HG03108 (cell line): ENCODE data around the gene PRKCQ.

ENCODE experiments used
- ATAC-seq: cut with Tn5 transposase; IDR thresholded peaks from one replicate; pipeline ENCODE4 v1.9.1; 2021; ENCODE audit warnings: moderate library complexity; ENCODE audit not compliant: unreplicated experiment

Gene PRKCQ

DNA sequence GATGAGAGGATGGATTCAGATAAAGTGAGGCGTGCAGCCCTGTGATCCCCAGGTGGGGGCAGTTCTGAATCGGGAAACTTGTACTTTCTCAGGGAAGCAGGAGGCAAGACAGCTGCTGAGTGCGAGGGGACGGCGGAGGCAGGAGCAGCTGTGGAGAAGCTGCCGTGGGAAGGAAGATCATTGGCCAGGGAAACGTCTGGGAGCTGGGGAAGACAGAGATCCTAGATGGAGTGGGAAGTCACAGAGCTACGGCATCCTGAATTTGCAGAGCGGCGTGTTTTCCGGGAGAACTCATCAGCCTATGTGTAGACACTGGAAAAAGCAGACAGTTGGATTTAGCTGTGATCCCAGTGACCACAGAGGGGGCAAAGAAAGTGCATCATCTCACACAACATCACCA is 9.2 kb downstream of the PRKCQ start:
- ATAC-seq, result no peak

DNA sequence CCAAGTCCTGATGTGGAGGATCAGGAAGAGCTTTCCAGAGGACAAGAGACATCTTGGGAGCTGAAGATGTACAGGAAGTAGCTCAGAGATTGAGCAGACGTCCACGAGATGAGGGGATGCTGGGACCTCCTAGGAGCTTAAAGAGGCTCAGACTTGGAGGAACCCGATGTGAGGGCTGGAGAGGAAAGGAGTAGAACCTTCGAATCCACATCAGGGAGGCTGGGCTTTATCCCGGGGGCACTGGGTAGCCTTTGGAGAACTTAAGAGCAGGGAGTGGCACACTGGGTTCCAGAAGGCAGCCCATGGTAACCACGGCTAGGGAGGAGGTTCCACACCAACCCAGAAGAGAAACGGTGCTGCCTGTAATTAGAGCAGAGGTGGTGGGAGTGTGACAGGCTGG is 10.8 kb downstream of the PRKCQ start:
- no peak for ATAC-seq

DNA sequence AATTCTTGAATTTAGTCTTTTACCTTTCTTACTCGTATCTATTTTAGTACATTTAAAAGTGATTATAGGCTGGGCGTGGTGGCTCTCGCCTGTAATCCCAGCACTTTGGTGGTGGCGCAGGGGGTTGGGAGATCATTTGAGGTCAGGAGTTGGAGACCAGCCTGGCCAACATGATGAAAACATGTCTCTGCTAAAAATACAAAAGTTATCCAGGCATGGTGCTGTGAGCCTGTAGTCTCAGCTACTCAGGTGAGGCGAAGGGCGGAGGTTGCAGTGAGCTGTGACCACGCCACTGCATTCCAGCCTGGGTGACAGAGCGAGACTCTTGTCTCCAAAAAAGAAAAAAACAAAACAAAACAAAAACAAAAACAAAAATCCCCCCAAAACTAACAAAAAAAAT is 12.2 kb downstream of the PRKCQ start:
- no peak for ATAC-seq

DNA sequence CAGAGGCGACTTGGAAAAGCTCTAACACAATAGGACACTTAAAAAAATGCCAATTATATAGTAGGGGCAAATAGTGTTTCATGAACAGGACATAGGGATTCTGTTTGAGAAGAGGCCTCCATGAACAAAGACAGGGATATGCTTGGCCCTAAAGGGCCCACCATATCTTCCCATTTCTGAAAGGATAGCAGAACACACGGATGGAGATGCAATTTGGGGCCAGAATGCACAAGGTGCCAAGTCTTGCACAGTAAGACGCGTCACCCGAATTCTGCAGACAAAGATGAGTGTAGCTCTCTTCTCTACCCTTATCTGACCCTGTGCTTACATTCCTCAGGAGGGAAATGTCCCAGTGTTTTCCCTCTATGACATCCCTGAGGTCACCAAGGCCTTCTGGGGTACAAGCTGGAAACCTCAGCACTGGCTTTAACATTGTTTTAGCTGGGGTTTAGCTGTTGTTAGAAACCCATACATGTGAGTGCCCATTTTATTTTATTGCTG is 12.8 kb downstream of the PRKCQ start:
- no peak for ATAC-seq

DNA sequence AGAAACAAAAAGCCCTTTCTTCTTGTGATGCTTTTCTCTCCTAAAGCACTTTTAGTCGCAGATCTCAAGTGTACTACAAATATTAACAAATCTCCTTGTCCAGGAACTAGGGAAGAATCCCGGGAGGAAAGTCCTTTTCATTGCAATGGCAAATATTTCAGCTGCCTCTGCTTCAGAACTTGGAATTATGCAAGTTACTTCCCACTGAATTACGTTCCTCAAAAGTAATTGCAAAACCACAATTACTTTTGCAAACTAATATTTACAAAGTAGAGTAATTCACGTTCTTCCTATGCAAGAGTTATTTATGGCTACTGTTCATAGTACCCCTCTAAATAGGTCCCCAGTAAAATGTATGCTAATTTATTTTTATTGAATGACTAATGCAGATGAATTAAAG is 14.5 kb downstream of the PRKCQ start:
- ATAC-seq, result no peak

DNA sequence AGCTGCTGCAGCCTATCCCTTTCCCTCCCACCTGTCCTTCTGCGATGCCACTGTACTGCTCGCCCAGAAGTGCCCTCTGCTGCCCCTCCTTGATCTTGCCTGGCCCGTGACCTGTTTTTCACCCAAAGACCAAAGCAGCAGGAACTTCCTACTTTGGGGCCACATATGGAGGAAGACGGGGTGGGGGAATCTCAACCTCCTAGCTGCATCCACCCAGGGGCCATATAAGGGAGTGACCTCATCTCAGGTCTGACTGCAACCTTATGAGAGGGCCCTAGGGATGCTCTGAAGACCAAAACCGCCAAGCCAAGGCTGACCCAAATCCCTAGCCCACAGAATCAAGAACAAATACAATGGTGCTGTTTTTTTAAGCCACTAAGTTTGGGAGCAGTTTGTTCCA is 15.7 kb downstream of the PRKCQ start:
- ATAC-seq, result no peak

DNA sequence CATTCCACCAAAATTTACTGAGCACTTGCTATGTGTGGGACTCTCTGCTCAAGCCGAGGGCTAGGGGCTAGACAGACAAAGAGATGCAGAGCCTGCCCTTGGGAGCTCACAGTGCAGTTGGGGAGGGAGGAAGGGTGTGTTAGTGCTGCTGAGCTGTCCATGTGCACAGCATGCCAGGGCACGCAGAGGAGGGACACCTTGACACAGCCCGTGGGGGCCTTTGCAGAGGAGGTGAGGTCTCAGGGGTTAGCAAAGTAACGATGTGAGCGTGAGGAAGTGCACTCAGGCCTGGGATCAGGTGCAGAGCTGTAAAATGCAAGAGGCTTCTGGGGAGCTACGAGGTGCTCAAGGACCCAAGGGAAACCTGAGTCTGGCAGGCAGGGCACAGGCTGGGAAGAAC is 16.3 kb downstream of the PRKCQ start:
- ATAC-seq, result no peak

DNA sequence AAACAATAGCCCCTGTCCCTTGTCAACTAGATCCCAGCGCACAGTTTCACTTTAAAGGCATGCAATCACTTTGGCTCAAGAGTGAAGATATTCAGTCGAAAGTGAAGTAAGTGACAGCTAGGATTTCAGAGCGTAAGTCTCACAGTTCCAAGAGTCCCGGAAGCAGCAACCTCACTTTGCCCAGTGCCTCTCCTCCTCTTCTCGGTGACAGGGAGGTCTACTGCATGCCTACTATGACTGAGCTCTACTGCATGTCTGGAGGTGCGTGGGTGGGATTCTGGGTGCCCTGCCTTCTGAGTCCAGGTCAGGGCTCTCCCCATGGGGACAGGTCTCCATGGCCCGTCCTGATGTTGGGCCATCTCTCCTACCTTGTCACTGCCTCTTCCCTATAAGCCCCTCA is 17.0 kb downstream of the PRKCQ start:
- ATAC-seq, result no peak

DNA sequence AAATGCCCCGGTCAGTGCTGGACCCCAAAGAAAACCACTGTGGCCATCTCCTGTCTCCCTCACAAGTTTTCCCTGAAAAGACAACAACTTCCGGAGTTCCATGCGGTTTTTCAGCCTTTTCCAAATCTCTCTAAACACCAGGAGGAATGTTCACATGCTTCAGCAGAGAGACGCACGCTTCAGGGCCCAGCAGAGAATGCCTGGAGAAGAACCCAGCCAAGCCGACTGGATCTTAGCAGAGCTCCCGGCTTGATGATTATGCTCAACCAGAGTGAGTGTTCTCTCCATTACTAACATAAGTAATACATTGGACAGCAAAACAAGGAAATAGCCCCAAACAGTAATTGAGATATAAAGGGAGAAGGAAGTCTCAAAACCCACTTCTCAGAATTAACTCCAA is 17.9 kb downstream of the PRKCQ start:
- no peak for ATAC-seq

DNA sequence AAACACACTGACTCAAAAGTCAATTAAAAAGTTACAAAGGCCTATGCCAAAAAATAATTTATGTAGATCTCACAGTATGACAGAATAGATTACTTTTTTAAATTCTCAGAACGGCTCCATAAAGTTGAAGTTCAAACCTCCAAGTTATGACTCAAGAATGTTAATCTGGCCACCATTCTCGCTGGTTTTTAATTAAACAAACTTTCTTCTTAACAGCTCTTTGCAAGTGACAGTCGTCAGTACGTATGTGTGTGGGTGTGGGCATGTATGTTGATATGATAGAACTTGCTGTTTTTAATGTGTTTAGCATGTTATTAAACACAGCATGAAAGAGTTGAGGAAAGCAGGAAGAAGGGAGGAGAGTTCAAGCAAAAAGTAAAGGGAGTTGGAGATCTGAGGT is 18.5 kb downstream of the PRKCQ start:
- no peak for ATAC-seq

DNA sequence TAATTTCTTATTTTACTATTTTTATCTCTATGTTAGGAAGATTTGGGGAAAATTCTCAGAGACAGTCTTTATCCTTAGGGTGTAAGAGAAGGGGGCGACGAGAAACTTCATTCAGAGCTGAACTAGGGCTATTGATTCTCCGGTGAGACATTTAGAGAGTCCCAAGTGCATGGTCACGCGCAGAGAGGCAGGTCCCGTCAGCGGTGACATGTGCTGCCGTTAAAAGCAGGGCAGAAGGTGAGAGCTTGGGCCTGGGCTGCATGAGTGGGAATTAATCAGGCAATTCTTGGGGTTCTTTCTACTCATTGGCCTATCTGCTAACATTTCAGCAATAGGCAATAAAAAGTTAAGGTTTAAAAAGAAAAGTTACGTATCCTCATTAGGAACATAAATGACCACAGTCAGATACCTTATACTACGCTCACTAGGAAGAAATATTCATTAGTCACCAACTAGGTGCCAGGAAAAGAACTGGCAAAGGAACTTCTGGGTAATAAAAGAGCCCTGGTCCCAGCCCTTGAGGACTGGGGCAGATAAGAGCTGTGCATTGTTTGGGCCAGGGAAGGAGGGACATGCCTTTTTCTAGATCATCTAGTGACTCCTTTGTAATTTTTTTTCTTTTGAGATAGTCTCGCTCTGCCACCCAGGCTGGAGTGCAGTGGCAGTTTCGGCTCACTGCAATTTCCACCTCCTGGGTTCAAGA is 21.2 kb downstream of the PRKCQ start:
- no peak for ATAC-seq

DNA sequence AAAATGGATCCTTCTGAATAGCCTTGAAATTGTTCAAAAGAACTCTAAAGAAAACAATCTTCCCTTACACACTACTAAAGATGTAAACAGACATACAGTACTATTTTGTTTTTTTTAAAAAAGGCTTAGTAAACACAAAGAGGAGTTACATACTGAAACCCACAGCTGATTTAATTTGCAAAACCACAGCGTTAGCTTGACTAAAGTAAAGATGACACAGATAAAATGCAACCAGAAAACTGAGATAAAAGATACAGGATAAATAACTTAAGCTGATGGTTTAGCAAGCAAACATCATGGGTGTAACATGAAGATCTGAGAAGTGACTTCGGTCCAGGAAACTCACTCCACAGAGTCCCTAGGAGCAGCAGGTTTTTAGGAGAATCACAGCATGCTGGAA is 21.8 kb downstream of the PRKCQ start:
- no peak for ATAC-seq

DNA sequence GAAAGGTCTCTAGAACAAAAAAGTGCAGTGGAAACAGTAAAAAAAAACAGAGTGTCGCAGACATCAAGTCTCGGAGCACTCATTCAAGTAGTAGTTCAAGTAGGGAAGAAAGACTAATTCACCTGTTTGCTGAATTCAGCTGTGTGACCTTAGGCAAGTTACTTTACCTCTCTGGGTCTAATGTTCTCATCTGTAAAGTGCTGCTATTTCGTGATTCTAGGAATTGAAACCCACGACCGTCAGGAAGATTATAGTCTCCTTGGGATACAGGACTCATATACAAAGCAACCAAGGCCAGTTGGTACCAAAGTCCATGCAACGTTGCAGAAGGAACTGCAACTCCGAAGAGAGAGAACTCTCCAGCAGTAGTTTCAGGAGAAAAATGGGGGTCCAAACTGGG is 26.1 kb downstream of the PRKCQ start:
- no peak for ATAC-seq

DNA sequence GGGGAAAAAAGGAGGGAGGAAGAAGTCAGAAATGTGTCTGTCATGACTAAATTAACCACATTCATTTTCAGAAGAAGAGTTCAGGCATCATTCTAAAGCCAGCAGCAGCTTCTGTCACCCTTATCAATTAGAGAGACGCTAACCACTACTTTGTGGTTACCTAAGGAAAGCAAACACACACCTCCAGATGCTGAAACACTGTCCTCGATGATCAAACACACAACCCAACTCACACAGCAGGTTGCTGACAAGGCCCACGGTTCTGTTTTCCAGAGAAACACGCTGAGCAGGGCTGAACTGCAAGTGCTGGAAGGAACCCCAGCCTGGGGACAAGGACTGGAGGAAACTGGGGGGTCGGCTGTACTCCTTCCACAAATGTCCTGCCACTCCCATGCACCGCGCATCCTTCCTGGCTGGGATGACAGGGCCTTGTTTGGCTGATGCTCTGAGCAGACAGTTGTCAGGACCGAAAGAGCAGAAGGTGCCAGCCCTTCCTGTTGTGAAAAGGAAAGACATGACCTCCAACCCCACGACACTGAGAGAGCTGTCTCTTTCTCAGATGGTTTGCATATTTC is 36.6 kb downstream of the PRKCQ start:
- no peak for ATAC-seq

DNA sequence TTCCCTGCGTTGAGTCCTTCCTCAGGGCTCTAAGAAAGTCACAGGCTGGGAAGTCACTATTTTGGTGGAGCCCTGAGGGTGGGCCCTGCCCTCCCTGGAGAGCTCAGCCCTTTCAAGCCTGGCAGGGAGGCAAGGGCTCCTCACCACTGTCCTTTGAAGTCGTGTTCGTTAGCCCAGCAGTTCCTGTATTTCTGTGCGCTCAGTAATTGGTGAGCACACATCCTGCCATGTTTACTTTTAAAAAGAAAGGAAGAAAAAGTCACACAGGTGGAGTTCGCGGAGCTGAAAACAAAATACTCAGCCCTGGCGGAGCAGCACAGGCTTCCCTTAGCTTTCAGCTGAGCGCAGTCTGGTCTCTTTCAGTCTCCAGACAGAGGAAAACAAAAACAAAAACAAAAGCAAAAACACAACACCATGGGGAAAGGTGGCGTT is 37.1 kb downstream of the PRKCQ start:
- ATAC-seq, result no peak

DNA sequence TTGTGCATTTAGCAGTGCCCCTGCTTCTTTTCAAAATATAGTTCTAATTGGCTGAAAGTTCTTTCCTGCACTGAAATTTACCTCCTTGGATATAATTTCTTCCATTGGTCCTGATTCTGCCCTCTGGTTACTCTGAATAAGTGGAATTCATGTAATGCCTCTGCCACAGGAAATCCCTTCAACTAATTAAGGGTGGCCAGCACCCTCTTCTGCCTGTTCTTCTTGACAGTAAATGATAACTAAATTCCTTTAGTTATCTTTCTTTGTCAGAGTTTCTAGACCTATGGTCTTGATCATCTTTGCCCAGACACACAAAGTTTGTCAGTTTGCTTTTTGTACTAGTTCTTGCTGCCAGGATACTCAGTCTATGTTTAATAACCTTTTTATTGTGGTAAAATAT is 40.2 kb downstream of the PRKCQ start:
- no peak for ATAC-seq

DNA sequence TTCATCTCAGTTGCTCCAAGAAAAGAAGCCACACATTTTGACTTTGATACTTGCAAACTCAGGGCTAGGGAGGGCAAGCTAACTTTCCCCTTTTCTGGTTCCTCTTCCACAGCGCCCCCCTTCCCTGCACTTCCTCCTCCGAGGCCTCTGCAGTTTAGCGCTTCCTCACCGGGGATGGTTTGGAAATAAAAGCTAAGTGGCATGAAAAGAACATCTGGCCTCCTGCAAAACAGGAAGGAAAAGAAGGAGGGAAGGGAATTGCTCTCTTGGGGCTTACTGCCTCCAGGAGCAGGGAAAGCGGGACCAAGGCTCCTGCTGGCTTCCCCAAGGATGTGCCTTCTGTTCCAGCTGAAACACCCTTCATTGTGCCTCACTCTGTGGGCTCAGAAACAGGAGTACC is 42.3 kb downstream of the PRKCQ start:
- no peak for ATAC-seq

DNA sequence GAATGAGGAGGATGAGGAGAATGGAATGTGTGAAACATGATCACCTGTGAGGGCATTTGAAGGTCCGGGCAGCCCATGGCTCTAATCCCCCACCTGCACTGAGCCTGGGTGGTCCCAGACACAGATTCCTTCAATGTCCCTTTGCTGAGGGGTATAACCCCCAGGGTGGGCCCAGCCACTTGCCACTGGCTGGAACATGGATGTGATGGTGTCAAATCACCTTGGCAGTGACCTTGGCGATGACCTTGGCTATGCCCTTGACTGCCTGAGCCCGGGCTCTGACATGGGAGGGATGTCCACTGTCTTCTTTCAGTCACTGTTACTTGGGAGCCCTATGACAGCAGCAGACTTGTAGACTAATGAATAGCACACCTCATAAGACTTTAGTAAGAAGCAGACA is 44.0 kb downstream of the PRKCQ start:
- no peak for ATAC-seq

DNA sequence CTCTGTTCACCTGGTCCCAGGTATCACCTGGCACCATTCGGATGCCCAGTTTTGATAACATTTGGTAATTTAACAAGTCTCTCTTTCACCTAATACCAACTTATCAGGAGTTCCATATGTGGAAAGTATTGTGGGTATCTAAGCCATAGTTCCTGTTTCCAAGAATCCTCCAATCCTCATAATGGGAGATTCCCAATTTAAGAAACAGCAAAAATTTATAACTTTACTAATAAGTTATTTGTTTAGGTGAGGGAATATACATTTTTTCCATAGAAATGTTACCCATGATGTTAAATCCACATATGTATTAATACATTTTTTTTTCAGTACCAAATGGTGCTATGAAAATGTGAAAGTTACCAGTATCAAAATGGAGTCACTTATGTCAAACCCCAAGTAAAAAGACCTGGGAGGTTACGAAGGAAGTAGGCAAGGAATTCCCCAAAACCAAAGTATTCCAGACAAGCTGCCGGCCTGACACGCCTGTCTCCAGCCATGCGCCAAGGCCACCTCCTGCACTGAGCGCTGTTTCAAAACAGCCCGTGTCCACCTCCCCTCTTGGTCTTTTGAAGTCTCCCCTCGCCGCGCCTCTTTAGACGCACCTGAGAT is 44.8 kb downstream of the PRKCQ start:
- ATAC-seq, result no peak

DNA sequence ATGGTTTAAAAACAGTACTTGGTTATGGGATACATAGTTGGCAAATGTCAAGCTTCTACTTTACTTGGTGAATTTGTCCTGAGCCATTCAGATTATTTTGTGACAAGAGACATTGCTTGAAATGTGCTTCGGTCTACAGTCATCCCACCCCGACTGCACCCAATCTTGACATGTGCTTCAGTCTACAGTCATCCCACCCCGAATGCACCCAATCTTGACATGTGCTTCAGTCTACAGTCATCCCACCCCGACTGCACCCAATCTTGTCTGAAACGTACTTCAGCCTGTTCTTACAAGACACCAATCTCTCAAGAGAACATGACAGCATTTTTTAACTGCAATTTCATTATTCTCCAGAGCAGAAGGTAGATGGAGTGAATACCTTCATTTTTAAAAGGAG is 47.8 kb downstream of the PRKCQ start:
- ATAC-seq, result no peak

DNA sequence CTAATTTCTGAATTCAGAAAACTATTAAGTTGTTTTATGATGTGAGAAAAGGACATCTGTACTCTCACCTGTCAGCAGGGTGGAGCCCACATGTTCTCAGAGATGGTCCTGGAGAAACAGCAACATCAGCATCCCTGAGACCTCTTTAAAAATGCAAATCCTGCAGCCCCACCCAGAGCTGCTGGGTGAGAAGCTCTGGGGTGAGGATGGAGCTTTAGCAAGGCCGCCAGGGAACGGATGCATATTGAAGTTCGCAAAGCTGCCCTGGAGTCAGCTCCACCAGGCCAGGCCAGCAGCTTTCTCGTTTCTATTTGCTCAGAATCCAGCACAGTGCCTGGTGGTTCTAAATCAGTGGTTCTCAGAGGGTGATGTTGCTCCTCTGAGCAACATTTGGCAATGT is 49.1 kb downstream of the PRKCQ start:
- no peak for ATAC-seq

DNA sequence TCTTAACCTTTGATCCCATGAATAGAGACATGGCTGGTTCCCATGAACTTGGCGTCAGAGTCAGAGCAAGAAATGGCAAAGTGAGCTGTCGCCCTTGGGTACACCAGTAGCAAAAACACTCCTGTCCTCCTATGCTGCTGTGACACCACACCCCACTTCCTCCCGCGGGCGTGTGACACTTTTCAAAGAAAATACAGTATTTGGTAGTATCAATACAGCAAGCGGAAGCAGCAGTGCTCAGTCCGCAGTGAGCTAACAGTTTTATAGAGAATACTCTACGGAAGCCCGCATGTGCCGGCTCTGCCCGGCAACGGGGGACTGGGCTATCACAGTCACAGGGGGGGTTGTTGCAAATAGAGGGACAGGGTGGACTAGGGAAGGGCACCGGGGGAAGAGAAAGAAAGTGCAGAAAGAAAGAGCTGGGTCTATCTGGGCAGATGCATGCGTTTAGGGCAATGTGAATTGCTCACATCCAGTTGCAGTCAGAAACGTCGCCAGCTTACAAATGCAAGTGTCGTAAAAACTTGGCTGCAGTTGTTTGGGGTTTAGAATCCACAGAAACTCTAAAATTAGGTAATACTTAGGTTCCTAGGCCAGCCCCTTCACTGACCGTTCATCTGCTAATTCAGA is 49.8 kb downstream of the PRKCQ start:
- ATAC-seq, result no peak
